WERI-Rb-1 (cell line): ENCODE measurements around the gene TOP1.

Experiments used
- DNase-seq: peaks from one replicate; pipeline ENCODE4 v3.0.0-alpha.2; 2020
- H3K27ac ChIP-seq: fragments of 250-450 bp; sonication (Bioruptor Pico); 2 replicates; pipeline ENCODE4 v1.5.1; 2020; ENCODE audit warnings: mild to moderate bottlenecking, moderate library complexity
- H3K27me3 ChIP-seq: fragments of 250-450 bp; sonication (Bioruptor Pico); 2 replicates; pipeline ENCODE4 v1.5.1; 2021; ENCODE audit warnings: mild to moderate bottlenecking, low read depth, moderate library complexity; ENCODE audit not compliant: insufficient read depth, severe bottlenecking
- H3K36me3 ChIP-seq: fragments of 250-450 bp; sonication (Bioruptor Pico); 2 replicates; pipeline ENCODE4 v1.5.1; 2020; ENCODE audit warnings: mild to moderate bottlenecking, moderate library complexity
- H3K4me3 ChIP-seq: 2 replicates; pipeline ENCODE4 v1.5.1; 2011; ENCODE audit warnings: low read depth, mild to moderate bottlenecking, control low read depth, low read length
- H3K9me3 ChIP-seq: fragments of 250-450 bp; sonication (Bioruptor Pico); 2 replicates; pipeline ENCODE4 v1.5.1; 2021; ENCODE audit warnings: mild to moderate bottlenecking, moderate library complexity; ENCODE audit not compliant: severe bottlenecking
- TF ChIP-seq, protein P1 (sequence below): IDR thresholded peaks from 2 replicates; pipeline ENCODE4 v1.5.1; 2011; ENCODE audit warnings: low read depth, mild to moderate bottlenecking, control low read depth, inconsistent platforms, low read length

The TOP1 gene

DNA sequence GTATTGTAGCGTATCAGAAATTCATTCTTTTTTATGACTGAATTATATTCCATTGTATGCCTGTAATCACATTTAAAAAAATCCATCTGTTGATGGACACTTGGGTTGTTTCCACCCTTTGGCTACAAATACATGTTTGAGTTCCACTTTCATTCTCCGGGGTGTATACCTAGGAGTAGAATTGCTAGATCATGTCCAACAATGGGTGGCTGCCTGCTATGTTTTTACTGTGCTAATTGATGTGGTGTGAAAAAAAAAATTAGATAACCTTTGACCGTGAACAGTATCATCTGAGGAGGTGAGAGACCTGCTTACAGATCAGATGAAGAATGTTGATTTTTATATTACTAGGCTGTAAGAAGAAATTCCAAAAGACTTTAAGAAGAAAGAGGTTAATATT is 37.1 kb downstream of the TOP1 start:
- Histone ChIP-seq H3K36me3 (peaks cover 79% of the 10 kb centered on the region), H3K27ac (no peak overlapping the region)

GRCh38 chr20:41068806-41069205 is 40.2 kb downstream of the TOP1 start:
- Histone ChIP-seq H3K9me3 (no peaks in the 10 kb centered on the region), H3K36me3 (peaks cover 56% of the 10 kb centered on the region), H3K27me3 (no peaks in the 10 kb centered on the region), H3K27ac (no peak overlapping the region), H3K4me3 (no peak overlapping the region)
- TF ChIP-seq, protein P1, sequence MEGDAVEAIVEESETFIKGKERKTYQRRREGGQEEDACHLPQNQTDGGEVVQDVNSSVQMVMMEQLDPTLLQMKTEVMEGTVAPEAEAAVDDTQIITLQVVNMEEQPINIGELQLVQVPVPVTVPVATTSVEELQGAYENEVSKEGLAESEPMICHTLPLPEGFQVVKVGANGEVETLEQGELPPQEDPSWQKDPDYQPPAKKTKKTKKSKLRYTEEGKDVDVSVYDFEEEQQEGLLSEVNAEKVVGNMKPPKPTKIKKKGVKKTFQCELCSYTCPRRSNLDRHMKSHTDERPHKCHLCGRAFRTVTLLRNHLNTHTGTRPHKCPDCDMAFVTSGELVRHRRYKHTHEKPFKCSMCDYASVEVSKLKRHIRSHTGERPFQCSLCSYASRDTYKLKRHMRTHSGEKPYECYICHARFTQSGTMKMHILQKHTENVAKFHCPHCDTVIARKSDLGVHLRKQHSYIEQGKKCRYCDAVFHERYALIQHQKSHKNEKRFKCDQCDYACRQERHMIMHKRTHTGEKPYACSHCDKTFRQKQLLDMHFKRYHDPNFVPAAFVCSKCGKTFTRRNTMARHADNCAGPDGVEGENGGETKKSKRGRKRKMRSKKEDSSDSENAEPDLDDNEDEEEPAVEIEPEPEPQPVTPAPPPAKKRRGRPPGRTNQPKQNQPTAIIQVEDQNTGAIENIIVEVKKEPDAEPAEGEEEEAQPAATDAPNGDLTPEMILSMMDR: no peak
- no peak for DNase-seq

More for the DNA sequence above, 37.1 kb downstream of the TOP1 start:
- no peak for DNase-seq
- TF ChIP-seq, protein P1: no peak
- Histone ChIP-seq H3K4me3 (no peak overlapping the region), H3K27me3 (no peaks in the 10 kb centered on the region), H3K9me3 (no peaks in the 10 kb centered on the region)

GRCh38 chr20:41072190-41072863 is 43.7 kb downstream of the TOP1 start:
- TF ChIP-seq, protein P1: no peak
- no peak overlapping the region for H3K27ac ChIP-seq
- H3K27me3 ChIP-seq: no peaks in the 10 kb centered on the region
- no peak overlapping the region for H3K4me3 ChIP-seq
- no peak for DNase-seq
- H3K36me3 ChIP-seq: peaks cover 49% of the 10 kb centered on the region
- no peaks in the 10 kb centered on the region for H3K9me3 ChIP-seq

- DNase-seq: no peak
- Histone ChIP-seq H3K36me3 (peaks cover 47% of the 10 kb centered on the region), H3K9me3 (no peaks in the 10 kb centered on the region), H3K27me3 (no peaks in the 10 kb centered on the region), H3K4me3 (no peak overlapping the region), H3K27ac (no peak overlapping the region)
- TF ChIP-seq, protein P1: no peak
These were observed 44.3 kb downstream of the TOP1 start for GRCh38 chr20:41072915-41073314.

DNA sequence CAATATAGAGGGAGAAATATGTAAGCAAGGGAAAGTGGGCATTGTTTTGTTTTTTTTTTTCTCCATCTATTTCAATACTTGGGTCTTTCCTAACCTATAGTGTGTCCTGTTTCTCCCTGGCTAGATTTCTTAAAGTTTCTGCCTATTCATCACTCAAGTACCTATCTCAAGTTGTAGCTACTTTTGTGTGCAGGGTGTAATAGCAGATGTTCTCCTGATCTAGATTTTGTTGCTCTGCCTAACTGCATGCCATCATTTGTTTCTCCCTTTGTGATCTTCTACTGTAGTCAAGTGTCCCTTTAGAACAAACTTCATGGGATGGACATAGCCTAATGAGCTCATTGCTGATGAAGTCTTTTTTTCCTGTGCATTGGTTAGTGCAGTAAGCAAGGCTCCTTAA is 45.8 kb downstream of the TOP1 start:
- H3K4me3 ChIP-seq: no peak overlapping the region
- no peaks in the 10 kb centered on the region for H3K9me3 ChIP-seq
- DNase-seq: no peak
- no peak overlapping the region for H3K27ac ChIP-seq
- TF ChIP-seq, protein P1: no peak
- H3K36me3 ChIP-seq: peaks cover 49% of the 10 kb centered on the region
- no peaks in the 10 kb centered on the region for H3K27me3 ChIP-seq

DNA sequence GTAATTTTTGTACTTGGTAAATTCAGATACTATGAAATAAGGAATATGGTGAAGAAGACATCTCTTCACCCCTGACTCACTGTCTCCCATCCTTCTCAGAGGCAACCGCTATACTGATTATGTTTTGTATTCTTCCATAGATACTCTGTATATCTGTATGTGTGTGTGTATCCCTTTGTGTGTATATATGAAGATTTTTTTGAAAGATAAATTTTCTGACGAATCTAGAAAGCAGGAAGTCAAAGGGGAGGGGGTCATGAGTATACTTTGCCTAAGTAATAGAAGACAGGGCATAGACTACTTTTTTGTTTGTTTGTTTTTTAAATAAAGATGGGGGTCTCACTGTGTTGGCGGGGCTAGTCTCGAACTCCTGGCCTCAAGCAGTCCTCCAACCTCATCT is 48.2 kb downstream of the TOP1 start:
- no peak for DNase-seq
- Histone ChIP-seq H3K36me3 (peaks cover 57% of the 10 kb centered on the region), H3K9me3 (no peaks in the 10 kb centered on the region), H3K27ac (no peak overlapping the region), H3K4me3 (no peak overlapping the region), H3K27me3 (no peaks in the 10 kb centered on the region)
- TF ChIP-seq, protein P1: no peak
